ENCODE measurements around the gene PTPRD. TPM values are rescaled to one million over a fixed set of nuclear protein-coding genes. Genes with fewer than 3 reads are reported as not detected.
"Not testable (repeated sequence)": the region's sequence is repeated elsewhere in the genome, so short reads cannot be mapped to it uniquely, and the experiment has no call there.

The PTPRD gene
- total RNA-seq, 2 donors from 2014 or later: 12.1 to 13.4 TPM

GRCh38 chr9:9942764-9943424, 669.9 kb downstream of the PTPRD start:
- DNase-seq (peak; percentile 33), ATAC-seq (peak in 1 of 2 donors; percentile 49)
- intact Hi-C loops (cut with DNase I): loop anchor here in 1 of 2 donors (10.0 kb wide), 1 partner anchor 338 kb away; no protein-coding TSS in a partner anchor

- intact Hi-C loops (cut with DNase I): no loop called here
- DNase-seq (no peak), ATAC-seq (no peak)
Observed at GRCh38 chr9:9938432-9938831, 674.4 kb downstream of the PTPRD start.

GRCh38 chr9:9931464-9931863, 681.3 kb downstream of the PTPRD start:
- DNase-seq; intact Hi-C loops (cut with DNase I); ATAC-seq: not testable (repeated sequence)

GRCh38 chr9:9924376-9924775, 688.4 kb downstream of the PTPRD start:
- DNase-seq: no peak
- intact Hi-C loops (cut with DNase I): no loop called here
- no peak for ATAC-seq

- DNase-seq (no peak), ATAC-seq (no peak)
- intact Hi-C loops (cut with DNase I): no loop called here
Observed at GRCh38 chr9:9921805-9922204, 691.0 kb downstream of the PTPRD start.

GRCh38 chr9:9920425-9921060, 692.3 kb downstream of the PTPRD start:
- intact Hi-C loops (cut with DNase I): no loop called here

GRCh38 chr9:9919174-9919775, 693.5 kb downstream of the PTPRD start:
- no peak for DNase-seq

More at GRCh38 chr9:9920425-9921060, 692.3 kb downstream of the PTPRD start:
- DNase-seq (no peak), ATAC-seq (no peak)

GRCh38 chr9:9917400-9917799, 695.4 kb downstream of the PTPRD start:
- ATAC-seq: no peak
- DNase-seq: no peak
- intact Hi-C loops (cut with DNase I): no loop called here

More at GRCh38 chr9:9919174-9919775, 693.5 kb downstream of the PTPRD start:
- intact Hi-C loops (cut with DNase I): no loop called here
- ATAC-seq: no peak

- ATAC-seq (no peak), DNase-seq (no peak)
- intact Hi-C loops (cut with DNase I): no loop called here
Observed at GRCh38 chr9:9914174-9914573, 698.6 kb downstream of the PTPRD start.

GRCh38 chr9:9913276-9913832, 699.4 kb downstream of the PTPRD start:
- intact Hi-C loops (cut with DNase I): no loop called here
- ATAC-seq (no peak), DNase-seq (no peak)

- DNase-seq (no peak), ATAC-seq (no peak)
- intact Hi-C loops (cut with DNase I): no loop called here
Observed at GRCh38 chr9:9912459-9912858, 700.3 kb downstream of the PTPRD start.

- DNase-seq: no peak
- intact Hi-C loops (cut with DNase I): no loop called here
Observed at GRCh38 chr9:9905736-9906135, 707.1 kb downstream of the PTPRD start.

GRCh38 chr9:9904041-9904440, 708.8 kb downstream of the PTPRD start:
- DNase-seq (no peak), ATAC-seq (no peak)
- intact Hi-C loops (cut with DNase I): no loop called here

More at GRCh38 chr9:9905736-9906135, 707.1 kb downstream of the PTPRD start:
- ATAC-seq: no peak

- intact Hi-C loops (cut with DNase I): no loop called here
- no peak for ATAC-seq
- no peak for DNase-seq
Observed at GRCh38 chr9:9901624-9902023, 711.2 kb downstream of the PTPRD start.

- intact Hi-C loops (cut with DNase I): no loop called here
- ATAC-seq: no peak
Observed at GRCh38 chr9:9893837-9894236, 719.0 kb downstream of the PTPRD start.

GRCh38 chr9:9892217-9892616, 720.6 kb downstream of the PTPRD start:
- intact Hi-C loops (cut with DNase I): no loop called here
- DNase-seq: no peak
- no peak for ATAC-seq

More at GRCh38 chr9:9893837-9894236, 719.0 kb downstream of the PTPRD start:
- DNase-seq: no peak

- intact Hi-C loops (cut with DNase I): no loop called here
- no peak for ATAC-seq
- no peak for DNase-seq
Observed at GRCh38 chr9:9881692-9882091, 731.1 kb downstream of the PTPRD start.

GRCh38 chr9:9874270-9874669, 738.5 kb downstream of the PTPRD start:
- DNase-seq (no peak), ATAC-seq (no peak)
- intact Hi-C loops (cut with DNase I): no loop called here

- ATAC-seq: no peak
- intact Hi-C loops (cut with DNase I): no loop called here
- DNase-seq: no peak
Observed at GRCh38 chr9:9862235-9862810, 750.5 kb downstream of the PTPRD start.
